Liver (tissue), 3 donors: ENCODE results near the gene CHAD.

Source experiments
- CTCF ChIP-seq: fragments of 150-350 bp; IDR thresholded peaks from 2 replicates; pipeline ENCODE4 v1.5.1; 2017; ENCODE audit warnings: improper control_type of control experiment, low read depth, low read length; ENCODE audit not compliant: missing input control
- GABPA ChIP-seq, 2 donors: IDR thresholded peaks in 1 of 2; conservative IDR thresholded peaks in 1 of 2; 2 replicates each; pipeline ENCODE4 v1.6.1; 2016; ENCODE audit warnings: antibody characterized with exemption in 2 of 2, mild to moderate bottlenecking in 1 of 2, moderate library complexity in 1 of 2
- donor health status: healthy.
- donor health status: healthy.

- TF ChIP-seq GABPA (IDR thresholded peaks at IDR 0.05 in 1 of 2, conservative IDR thresholded peaks at IDR 0.05 in 1 of 2) (no peak), CTCF (no peak)
Measured at GRCh38 chr17:50458270-50458669, 10.4 kb downstream of the CHAD start.
